GM23338 (cell line): ENCODE data around the gene ALMS1. TPM values are rescaled to one million over a fixed set of nuclear protein-coding genes. Genes with fewer than 3 reads are reported as not detected.

ENCODE experiments used
- ATAC-seq: fragments of 200-7000 bp; cut with Tn5 transposase; 3 replicates; pipeline ENCODE4 v1.9.1; 2020
- DNase-seq: peaks from one replicate; pipeline ENCODE4 v3.0.0-alpha.2; 2015; ENCODE audit warnings: low spot score
- H2AFZ ChIP-seq: fragments of 200-600 bp; sonication (generic); 2 replicates; pipeline ENCODE4 v1.8.0; 2016; ENCODE audit warnings: antibody characterized with exemption, mild to moderate bottlenecking, moderate library complexity
- H3F3A ChIP-seq: fragments of 200-600 bp; sonication (generic); replicated peaks from 2 replicates; pipeline ENCODE4 v1.8.0; 2017; ENCODE audit warnings: antibody characterized with exemption, mixed run types, low read depth
- H3K27ac ChIP-seq: fragments of 200-600 bp; sonication (generic); 2 replicates; pipeline ENCODE4 v1.6.1; 2016; ENCODE audit warnings: low read depth
- H3K27me3 ChIP-seq: fragments of 200-600 bp; sonication (generic); 2 replicates; pipeline ENCODE4 v1.8.0; 2016; ENCODE audit warnings: mild to moderate bottlenecking, mixed run types, moderate library complexity; ENCODE audit not compliant: insufficient read depth
- H3K36me3 ChIP-seq: fragments of 200-600 bp; sonication (generic); 2 replicates; pipeline ENCODE4 v1.8.0; 2016; ENCODE audit warnings: mild to moderate bottlenecking; ENCODE audit not compliant: insufficient read depth
- H3K4me1 ChIP-seq: fragments of 200-600 bp; sonication (generic); 2 replicates; pipeline ENCODE4 v1.8.0; 2016; ENCODE audit warnings: mild to moderate bottlenecking, moderate library complexity; ENCODE audit not compliant: insufficient read depth
- H3K4me2 ChIP-seq: fragments of 200-600 bp; sonication (generic); 2 replicates; pipeline ENCODE4 v1.7.1; 2017; ENCODE audit warnings: mixed run types
- H3K4me3 ChIP-seq: fragments of 200-600 bp; sonication (generic); 2 replicates; pipeline ENCODE4 v1.6.1; 2016; ENCODE audit warnings: mixed run types
- H3K79me2 ChIP-seq: fragments of 200-600 bp; sonication (generic); replicated peaks from 2 replicates; pipeline ENCODE4 v1.8.0; 2017; ENCODE audit warnings: mild to moderate bottlenecking; ENCODE audit not compliant: insufficient read depth
- H3K9me2 ChIP-seq: fragments of 200-600 bp; sonication (generic); 2 replicates; pipeline ENCODE4 v1.8.0; 2017; ENCODE audit not compliant: insufficient read depth
- H4K20me1 ChIP-seq: fragments of 200-600 bp; sonication (generic); replicated peaks from 2 replicates; pipeline ENCODE4 v1.8.0; 2017; ENCODE audit warnings: mild to moderate bottlenecking; ENCODE audit not compliant: insufficient read depth
- H3K27ac Mint-ChIP-seq: 2 replicates; pipeline ENCODE4 v1.8.0; 2020; ENCODE audit warnings: inconsistent platforms, mild to moderate bottlenecking, moderate library complexity, mixed read lengths
- H3K27me3 Mint-ChIP-seq: 3 replicates; pipeline ENCODE4 v1.8.0; 2022; ENCODE audit warnings: low read depth, mild to moderate bottlenecking, moderate library complexity, mixed read lengths, inconsistent platforms; ENCODE audit not compliant: insufficient read depth, poor library complexity
- H3K36me3 Mint-ChIP-seq: 3 replicates; pipeline ENCODE4 v1.8.0; 2021; ENCODE audit warnings: low read depth, mild to moderate bottlenecking, inconsistent platforms, moderate library complexity, mixed read lengths
- H3K4me1 Mint-ChIP-seq: 3 replicates; pipeline ENCODE4 v1.8.0; 2020; ENCODE audit warnings: mild to moderate bottlenecking, inconsistent platforms, mixed read lengths
- H3K4me3 Mint-ChIP-seq: 3 replicates; pipeline ENCODE4 v1.8.0; 2021; ENCODE audit warnings: moderate library complexity, mild to moderate bottlenecking, inconsistent platforms, mixed read lengths
- H3K9me3 Mint-ChIP-seq: 3 replicates; pipeline ENCODE4 v1.8.0; 2020; ENCODE audit warnings: moderate library complexity, mild to moderate bottlenecking, inconsistent platforms, mixed read lengths
- CREB1 ChIP-seq: fragments of 250-450 bp; sonication (Bioruptor Pico); IDR thresholded peaks from 2 replicates; pipeline ENCODE4 v1.5.0; 2020; ENCODE audit warnings: low read depth, mild to moderate bottlenecking, moderate library complexity
- CTCF ChIP-seq, 2 experiments: fragments of 200-600 bp in 1 of 2; sonication (generic) in 1 of 2; conservative IDR thresholded peaks; 2 replicates each; pipeline versions ENCODE4 v1.5.1 to v1.6.1; 2016 to 2017; ENCODE audit warnings: antibody characterized with exemption in 2 of 2, low read depth in 2 of 2, mild to moderate bottlenecking in 2 of 2, moderate library complexity in 1 of 2
- EZH2 ChIP-seq: fragments of 200-600 bp; sonication (generic); IDR thresholded peaks from one replicate; pipeline ENCODE4 v1.8.0; 2017; ENCODE audit warnings: antibody characterized with exemption, mild to moderate bottlenecking, low read depth; ENCODE audit not compliant: unreplicated experiment
- EZH2phosphoT487 ChIP-seq: fragments of 200-600 bp; sonication (generic); IDR thresholded peaks from one replicate; pipeline ENCODE4 v1.8.1; 2018; ENCODE audit warnings: antibody characterized with exemption; ENCODE audit not compliant: unreplicated experiment
- JUNB ChIP-seq: IDR thresholded peaks from one replicate; pipeline ENCODE4 v1.6.1; 2016; ENCODE audit warnings: antibody characterized with exemption; ENCODE audit not compliant: unreplicated experiment
- POLR2AphosphoS5 ChIP-seq: IDR thresholded peaks from 2 replicates; pipeline ENCODE4 v1.6.1; 2016; ENCODE audit warnings: antibody characterized with exemption, low read depth
- ZNF114 ChIP-seq: fragments of 250-450 bp; sonication (Bioruptor Pico); IDR thresholded peaks from 2 replicates; pipeline ENCODE4 v1.5.0; 2020; ENCODE audit warnings: mild to moderate bottlenecking, moderate library complexity
- ZNF331 ChIP-seq: fragments of 250-450 bp; sonication (Bioruptor Pico); IDR thresholded peaks from 2 replicates; pipeline ENCODE4 v1.5.0; 2020; ENCODE audit warnings: low read depth, mild to moderate bottlenecking, moderate library complexity
- polyA plus RNA-seq: library from polyadenylated mRNA; unstranded; fragments of >200 nt; fragmentation: Nextera tagmentation; extraction: Ambion mirVana; gene quantifications from 2 replicates; pipeline ENCODE4 v1.2.1, GENCODE V29; 2016
- total RNA-seq: library from RNA; depleted of rRNA; stranded (reverse); fragments of >200 nt; shearing (Covaris generic); gene quantifications from 2 replicates; pipeline ENCODE4 v1.2.3, GENCODE V29; 2014
- TF ChIP-seq, protein P1 (sequence below): IDR thresholded peaks from one replicate; pipeline ENCODE4 v1.6.1; 2018; ENCODE audit warnings: antibody characterized with exemption; ENCODE audit not compliant: unreplicated experiment
- TF ChIP-seq, protein P2 (sequence below): IDR thresholded peaks from 2 replicates; pipeline ENCODE4 v1.6.1; 2016; ENCODE audit warnings: antibody characterized with exemption
- TF ChIP-seq, protein P3 (sequence below): fragments of 250-450 bp; sonication (Bioruptor Pico); IDR thresholded peaks from 2 replicates; pipeline ENCODE4 v1.5.0; 2020; ENCODE audit warnings: mild to moderate bottlenecking, moderate library complexity

ALMS1 gene
- total and polyA plus RNA-seq, 2 experiments from 2014 or later = 38.8 to 65.7 TPM

- TF ChIP-seq, protein P1, sequence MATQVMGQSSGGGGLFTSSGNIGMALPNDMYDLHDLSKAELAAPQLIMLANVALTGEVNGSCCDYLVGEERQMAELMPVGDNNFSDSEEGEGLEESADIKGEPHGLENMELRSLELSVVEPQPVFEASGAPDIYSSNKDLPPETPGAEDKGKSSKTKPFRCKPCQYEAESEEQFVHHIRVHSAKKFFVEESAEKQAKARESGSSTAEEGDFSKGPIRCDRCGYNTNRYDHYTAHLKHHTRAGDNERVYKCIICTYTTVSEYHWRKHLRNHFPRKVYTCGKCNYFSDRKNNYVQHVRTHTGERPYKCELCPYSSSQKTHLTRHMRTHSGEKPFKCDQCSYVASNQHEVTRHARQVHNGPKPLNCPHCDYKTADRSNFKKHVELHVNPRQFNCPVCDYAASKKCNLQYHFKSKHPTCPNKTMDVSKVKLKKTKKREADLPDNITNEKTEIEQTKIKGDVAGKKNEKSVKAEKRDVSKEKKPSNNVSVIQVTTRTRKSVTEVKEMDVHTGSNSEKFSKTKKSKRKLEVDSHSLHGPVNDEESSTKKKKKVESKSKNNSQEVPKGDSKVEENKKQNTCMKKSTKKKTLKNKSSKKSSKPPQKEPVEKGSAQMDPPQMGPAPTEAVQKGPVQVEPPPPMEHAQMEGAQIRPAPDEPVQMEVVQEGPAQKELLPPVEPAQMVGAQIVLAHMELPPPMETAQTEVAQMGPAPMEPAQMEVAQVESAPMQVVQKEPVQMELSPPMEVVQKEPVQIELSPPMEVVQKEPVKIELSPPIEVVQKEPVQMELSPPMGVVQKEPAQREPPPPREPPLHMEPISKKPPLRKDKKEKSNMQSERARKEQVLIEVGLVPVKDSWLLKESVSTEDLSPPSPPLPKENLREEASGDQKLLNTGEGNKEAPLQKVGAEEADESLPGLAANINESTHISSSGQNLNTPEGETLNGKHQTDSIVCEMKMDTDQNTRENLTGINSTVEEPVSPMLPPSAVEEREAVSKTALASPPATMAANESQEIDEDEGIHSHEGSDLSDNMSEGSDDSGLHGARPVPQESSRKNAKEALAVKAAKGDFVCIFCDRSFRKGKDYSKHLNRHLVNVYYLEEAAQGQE = no peak
- TF ChIP-seq POLR2AphosphoS5 (no peak), ZNF114 (CRISPR knock-in tag) (no peak)
Measured at GRCh38 chr2:73566288-73566878, 180.7 kb downstream of the ALMS1 start (continued).

GRCh38 chr2:73575261-73575660 lies 189.6 kb downstream of the ALMS1 start:
- H2AFZ ChIP-seq = no peak overlapping the region
- no peak overlapping the region for H3K4me3 ChIP-seq
- no peak for ATAC-seq
- TF ChIP-seq POLR2AphosphoS5 = no peak
- no peak for TF ChIP-seq ZNF331 (CRISPR knock-in tag)
- no peak for TF ChIP-seq ZNF114 (CRISPR knock-in tag)
- TF ChIP-seq EZH2phosphoT487 = no peak
- TF ChIP-seq CREB1 (CRISPR knock-in tag) = no peak
- no peak for TF ChIP-seq JUNB
- TF ChIP-seq, protein P2, sequence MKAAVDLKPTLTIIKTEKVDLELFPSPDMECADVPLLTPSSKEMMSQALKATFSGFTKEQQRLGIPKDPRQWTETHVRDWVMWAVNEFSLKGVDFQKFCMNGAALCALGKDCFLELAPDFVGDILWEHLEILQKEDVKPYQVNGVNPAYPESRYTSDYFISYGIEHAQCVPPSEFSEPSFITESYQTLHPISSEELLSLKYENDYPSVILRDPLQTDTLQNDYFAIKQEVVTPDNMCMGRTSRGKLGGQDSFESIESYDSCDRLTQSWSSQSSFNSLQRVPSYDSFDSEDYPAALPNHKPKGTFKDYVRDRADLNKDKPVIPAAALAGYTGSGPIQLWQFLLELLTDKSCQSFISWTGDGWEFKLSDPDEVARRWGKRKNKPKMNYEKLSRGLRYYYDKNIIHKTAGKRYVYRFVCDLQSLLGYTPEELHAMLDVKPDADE = no peak
- no peak for TF ChIP-seq CTCF (conservative IDR thresholded peaks at IDR 0.05; ENCODE audit: low read depth in 2 of 2)
- TF ChIP-seq, protein P3, sequence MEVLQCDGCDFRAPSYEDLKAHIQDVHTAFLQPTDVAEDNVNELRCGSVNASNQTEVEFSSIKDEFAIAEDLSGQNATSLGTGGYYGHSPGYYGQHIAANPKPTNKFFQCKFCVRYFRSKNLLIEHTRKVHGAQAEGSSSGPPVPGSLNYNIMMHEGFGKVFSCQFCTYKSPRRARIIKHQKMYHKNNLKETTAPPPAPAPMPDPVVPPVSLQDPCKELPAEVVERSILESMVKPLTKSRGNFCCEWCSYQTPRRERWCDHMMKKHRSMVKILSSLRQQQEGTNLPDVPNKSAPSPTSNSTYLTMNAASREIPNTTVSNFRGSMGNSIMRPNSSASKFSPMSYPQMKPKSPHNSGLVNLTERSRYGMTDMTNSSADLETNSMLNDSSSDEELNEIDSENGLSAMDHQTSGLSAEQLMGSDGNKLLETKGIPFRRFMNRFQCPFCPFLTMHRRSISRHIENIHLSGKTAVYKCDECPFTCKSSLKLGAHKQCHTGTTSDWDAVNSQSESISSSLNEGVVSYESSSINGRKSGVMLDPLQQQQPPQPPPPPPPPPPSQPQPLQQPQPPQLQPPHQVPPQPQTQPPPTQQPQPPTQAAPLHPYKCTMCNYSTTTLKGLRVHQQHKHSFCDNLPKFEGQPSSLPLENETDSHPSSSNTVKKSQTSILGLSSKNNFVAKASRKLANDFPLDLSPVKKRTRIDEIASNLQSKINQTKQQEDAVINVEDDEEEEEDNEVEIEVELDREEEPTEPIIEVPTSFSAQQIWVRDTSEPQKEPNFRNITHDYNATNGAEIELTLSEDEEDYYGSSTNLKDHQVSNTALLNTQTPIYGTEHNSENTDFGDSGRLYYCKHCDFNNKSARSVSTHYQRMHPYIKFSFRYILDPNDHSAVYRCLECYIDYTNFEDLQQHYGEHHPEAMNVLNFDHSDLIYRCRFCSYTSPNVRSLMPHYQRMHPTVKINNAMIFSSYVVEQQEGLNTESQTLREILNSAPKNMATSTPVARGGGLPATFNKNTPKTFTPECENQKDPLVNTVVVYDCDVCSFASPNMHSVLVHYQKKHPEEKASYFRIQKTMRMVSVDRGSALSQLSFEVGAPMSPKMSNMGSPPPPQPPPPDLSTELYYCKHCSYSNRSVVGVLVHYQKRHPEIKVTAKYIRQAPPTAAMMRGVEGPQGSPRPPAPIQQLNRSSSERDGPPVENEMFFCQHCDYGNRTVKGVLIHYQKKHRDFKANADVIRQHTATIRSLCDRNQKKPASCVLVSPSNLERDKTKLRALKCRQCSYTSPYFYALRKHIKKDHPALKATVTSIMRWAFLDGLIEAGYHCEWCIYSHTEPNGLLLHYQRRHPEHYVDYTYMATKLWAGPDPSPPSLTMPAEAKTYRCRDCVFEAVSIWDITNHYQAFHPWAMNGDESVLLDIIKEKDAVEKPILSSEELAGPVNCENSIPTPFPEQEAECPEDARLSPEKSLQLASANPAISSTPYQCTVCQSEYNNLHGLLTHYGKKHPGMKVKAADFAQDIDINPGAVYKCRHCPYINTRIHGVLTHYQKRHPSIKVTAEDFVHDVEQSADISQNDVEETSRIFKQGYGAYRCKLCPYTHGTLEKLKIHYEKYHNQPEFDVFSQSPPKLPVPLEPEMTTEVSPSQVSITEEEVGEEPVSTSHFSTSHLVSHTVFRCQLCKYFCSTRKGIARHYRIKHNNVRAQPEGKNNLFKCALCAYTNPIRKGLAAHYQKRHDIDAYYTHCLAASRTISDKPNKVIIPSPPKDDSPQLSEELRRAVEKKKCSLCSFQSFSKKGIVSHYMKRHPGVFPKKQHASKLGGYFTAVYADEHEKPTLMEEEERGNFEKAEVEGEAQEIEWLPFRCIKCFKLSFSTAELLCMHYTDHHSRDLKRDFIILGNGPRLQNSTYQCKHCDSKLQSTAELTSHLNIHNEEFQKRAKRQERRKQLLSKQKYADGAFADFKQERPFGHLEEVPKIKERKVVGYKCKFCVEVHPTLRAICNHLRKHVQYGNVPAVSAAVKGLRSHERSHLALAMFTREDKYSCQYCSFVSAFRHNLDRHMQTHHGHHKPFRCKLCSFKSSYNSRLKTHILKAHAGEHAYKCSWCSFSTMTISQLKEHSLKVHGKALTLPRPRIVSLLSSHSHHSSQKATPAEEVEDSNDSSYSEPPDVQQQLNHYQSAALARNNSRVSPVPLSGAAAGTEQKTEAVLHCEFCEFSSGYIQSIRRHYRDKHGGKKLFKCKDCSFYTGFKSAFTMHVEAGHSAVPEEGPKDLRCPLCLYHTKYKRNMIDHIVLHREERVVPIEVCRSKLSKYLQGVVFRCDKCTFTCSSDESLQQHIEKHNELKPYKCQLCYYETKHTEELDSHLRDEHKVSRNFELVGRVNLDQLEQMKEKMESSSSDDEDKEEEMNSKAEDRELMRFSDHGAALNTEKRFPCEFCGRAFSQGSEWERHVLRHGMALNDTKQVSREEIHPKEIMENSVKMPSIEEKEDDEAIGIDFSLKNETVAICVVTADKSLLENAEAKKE (CRISPR knock-in tag) = no peak
- TF ChIP-seq EZH2 = no peak

More at GRCh38 chr2:73575261-73575660, 189.6 kb downstream of the ALMS1 start:
- Mint-ChIP-seq H3K4me1 (no peaks in the 10 kb centered on the region), H3K27ac (no peak overlapping the region), H3K9me3 (no peaks in the 10 kb centered on the region), H3K36me3 (peaks cover 10% of the 10 kb centered on the region; the same call in 2 of the 3 replicates), H3K4me3 (no peak overlapping the region), H3K27me3 (no peaks in the 10 kb centered on the region)
- Histone ChIP-seq H3F3A (no peaks in the 10 kb centered on the region), H3K27ac (no peak overlapping the region), H3K9me2 (no peaks in the 10 kb centered on the region), H3K4me2 (no peak overlapping the region), H4K20me1 (no peaks in the 10 kb centered on the region), H3K79me2 (no peaks in the 10 kb centered on the region), H3K27me3 (no peaks in the 10 kb centered on the region), H3K36me3 (no peaks in the 10 kb centered on the region), H3K4me1 (no peaks in the 10 kb centered on the region)
- DNase-seq = no peak
